HEK293 (cell line): ENCODE measurements around the gene TC2N.
A peak's percentile ranks its signal among the peaks of the same experiment; 100 is the strongest.

Source experiments
- CTCF ChIA-PET: fragments of 350-600 bp; formaldehyde crosslinking; extraction: SDS; loops from one replicate; lab custom pipeline; 2021; ENCODE audit warnings: antibody characterized with exemption; lab: Yijun Ruan, JAX
- POLR2A ChIA-PET: fragments of 300-600 bp; formaldehyde crosslinking; extraction: SDS; loops from one replicate; lab custom pipeline; 2020; ENCODE audit warnings: antibody characterized with exemption, inconsistent platforms; lab: Yijun Ruan, JAX
- H3K27ac ChIP-seq: fragments of 200-500 bp; sonication (Bioruptor generic); 2 replicates; pipeline ENCODE4 v1.5.1; 2014; ENCODE audit warnings: low read depth, low read length, control low read depth, inconsistent platforms; ENCODE audit errors: extremely low read depth
- H3K36me3 ChIP-seq, 2 experiments: fragments of 200-500 bp in 1 of 2; sonication (Bioruptor generic) in 1 of 2; 1 replicate in 1 of 2; 2 replicates in 1 of 2; pipeline ENCODE4 v1.5.1; 2014 to 2017; ENCODE audit warnings: inconsistent platforms in 2 of 2, low read length in 2 of 2; ENCODE audit not compliant: control insufficient read depth in 2 of 2, insufficient read depth in 1 of 2
- H3K4me1 ChIP-seq: fragments of 200-500 bp; sonication (Bioruptor generic); 2 replicates; pipeline ENCODE4 v1.5.1; 2014; ENCODE audit warnings: mild to moderate bottlenecking, low read length, inconsistent platforms; ENCODE audit not compliant: control insufficient read depth, insufficient read depth
- H3K4me3 ChIP-seq: 2 replicates; pipeline ENCODE4 v1.5.1; 2011; ENCODE audit warnings: low read depth, mild to moderate bottlenecking, control low read depth, low read length, moderate library complexity
- H3K9me3 ChIP-seq: fragments of 200-500 bp; sonication (Bioruptor generic); 2 replicates; pipeline ENCODE4 v1.5.1; 2014; ENCODE audit warnings: low read depth, low read length, inconsistent platforms; ENCODE audit not compliant: control insufficient read depth, insufficient read depth
- KLF8 ChIP-seq: fragments of 450-650 bp; formaldehyde crosslinking; IDR thresholded peaks from 2 replicates; pipeline ENCODE4 v1.5.1; 2016; ENCODE audit warnings: missing biosample characterization, missing genetic modification characterization
- MEIS1 ChIP-seq: sonication (generic); formaldehyde crosslinking; IDR thresholded peaks from 2 replicates; pipeline ENCODE4 v1.8.1; 2022; ENCODE audit warnings: missing genetic modification reagents, mild to moderate bottlenecking, borderline replicate concordance
- OSR2 ChIP-seq: fragments of 450-650 bp; formaldehyde crosslinking; IDR thresholded peaks from 2 replicates; pipeline ENCODE4 v1.5.1; 2016; ENCODE audit warnings: missing biosample characterization, missing genetic modification characterization
- SETDB1 ChIP-seq: IDR thresholded peaks from one replicate; pipeline ENCODE4 v1.6.1; 2017; ENCODE audit warnings: mild to moderate bottlenecking, low read length, moderate library complexity, mixed read lengths; ENCODE audit not compliant: insufficient read length
- SP2 ChIP-seq: fragments of 450-650 bp; formaldehyde crosslinking; IDR thresholded peaks from 2 replicates; pipeline ENCODE4 v1.5.1; 2016; ENCODE audit warnings: missing biosample characterization, missing genetic modification characterization
- ZBTB21 ChIP-seq: fragments of 450-650 bp; formaldehyde crosslinking; IDR thresholded peaks from 2 replicates; pipeline ENCODE4 v1.5.1; 2017; ENCODE audit warnings: missing biosample characterization, missing genetic modification characterization
- ZBTB26 ChIP-seq: fragments of 450-650 bp; formaldehyde crosslinking; optimal IDR thresholded peaks from 2 replicates; pipeline ENCODE3; 2016; ENCODE audit warnings: missing biosample characterization, mild to moderate bottlenecking, missing genetic modification characterization
- ZBTB6 ChIP-seq: fragments of 450-650 bp; formaldehyde crosslinking; IDR thresholded peaks from 2 replicates; pipeline ENCODE4 v1.5.1; 2017; ENCODE audit warnings: missing biosample characterization, missing genetic modification characterization
- ZFP69B ChIP-seq: fragments of 450-650 bp; formaldehyde crosslinking; IDR thresholded peaks from 2 replicates; pipeline ENCODE4 v1.5.1; 2016; ENCODE audit warnings: missing biosample characterization, missing genetic modification characterization
- ZIC2 ChIP-seq: fragments of 450-650 bp; formaldehyde crosslinking; IDR thresholded peaks from 2 replicates; pipeline ENCODE4 v1.5.1; 2016; ENCODE audit warnings: missing biosample characterization, missing genetic modification characterization
- ZNF132 ChIP-seq: fragments of 450-650 bp; formaldehyde crosslinking; IDR thresholded peaks from 2 replicates; pipeline ENCODE4 v1.5.1; 2017; ENCODE audit warnings: missing biosample characterization, missing genetic modification characterization, borderline replicate concordance
- ZNF16 ChIP-seq: fragments of 450-650 bp; formaldehyde crosslinking; IDR thresholded peaks from 2 replicates; pipeline ENCODE4 v1.5.1; 2016; ENCODE audit warnings: low read depth, missing biosample characterization, missing genetic modification characterization
- ZNF174 ChIP-seq: fragments of 450-650 bp; formaldehyde crosslinking; IDR thresholded peaks from 2 replicates; pipeline ENCODE4 v1.5.0; 2017; ENCODE audit warnings: missing biosample characterization, mild to moderate bottlenecking, missing genetic modification characterization
- ZNF202 ChIP-seq: fragments of 450-650 bp; formaldehyde crosslinking; IDR thresholded peaks from 2 replicates; pipeline ENCODE4 v1.5.1; 2016; ENCODE audit warnings: missing biosample characterization, missing genetic modification characterization, borderline replicate concordance
- ZNF214 ChIP-seq: fragments of 450-650 bp; formaldehyde crosslinking; IDR thresholded peaks from 2 replicates; pipeline ENCODE4 v1.5.1; 2017; ENCODE audit warnings: missing biosample characterization, mild to moderate bottlenecking, missing genetic modification characterization, borderline replicate concordance
- ZNF223 ChIP-seq: fragments of 450-650 bp; formaldehyde crosslinking; IDR thresholded peaks from 2 replicates; pipeline ENCODE4 v1.5.1; 2016; ENCODE audit warnings: missing biosample characterization, missing genetic modification characterization
- ZNF324 ChIP-seq: fragments of 450-650 bp; formaldehyde crosslinking; IDR thresholded peaks from 2 replicates; pipeline ENCODE4 v1.5.1; 2016; ENCODE audit warnings: missing biosample characterization, missing genetic modification characterization
- ZNF350 ChIP-seq: fragments of 450-650 bp; formaldehyde crosslinking; IDR thresholded peaks from 2 replicates; pipeline ENCODE4 v1.5.0; 2017; ENCODE audit warnings: missing biosample characterization, mild to moderate bottlenecking, missing genetic modification characterization
- ZNF514 ChIP-seq: fragments of 450-650 bp; formaldehyde crosslinking; IDR thresholded peaks from 2 replicates; pipeline ENCODE4 v1.5.1; 2016; ENCODE audit warnings: missing biosample characterization, missing genetic modification characterization
- ZNF571 ChIP-seq: fragments of 450-650 bp; formaldehyde crosslinking; IDR thresholded peaks from 2 replicates; pipeline ENCODE4 v1.5.0; 2017; ENCODE audit warnings: missing biosample characterization, missing genetic modification characterization
- ZNF629 ChIP-seq: fragments of 450-650 bp; formaldehyde crosslinking; IDR thresholded peaks from 2 replicates; pipeline ENCODE4 v1.5.1; 2017; ENCODE audit warnings: missing biosample characterization, missing genetic modification characterization
- ZNF654 ChIP-seq: fragments of 450-650 bp; formaldehyde crosslinking; IDR thresholded peaks from 2 replicates; pipeline ENCODE4 v1.5.1; 2016; ENCODE audit warnings: low read depth, missing biosample characterization, missing genetic modification characterization
- ZNF658 ChIP-seq: fragments of 450-650 bp; formaldehyde crosslinking; IDR thresholded peaks from 2 replicates; pipeline ENCODE4; 2016; ENCODE audit warnings: missing biosample characterization, missing genetic modification characterization
- ZNF777 ChIP-seq: fragments of 450-650 bp; formaldehyde crosslinking; IDR thresholded peaks from 2 replicates; pipeline ENCODE4 v1.5.1; 2017; ENCODE audit warnings: missing biosample characterization, missing genetic modification characterization, borderline replicate concordance
- ZNF792 ChIP-seq: fragments of 450-650 bp; formaldehyde crosslinking; IDR thresholded peaks from 2 replicates; pipeline ENCODE4 v1.5.1; 2016; ENCODE audit warnings: missing biosample characterization, missing genetic modification characterization
- TF ChIP-seq, protein P1 (sequence below): fragments of 450-650 bp; formaldehyde crosslinking; IDR thresholded peaks from 2 replicates; pipeline ENCODE4 v1.5.1; 2017; ENCODE audit warnings: missing biosample characterization, missing genetic modification characterization
- TF ChIP-seq, protein P2 (sequence below): fragments of 450-650 bp; formaldehyde crosslinking; IDR thresholded peaks from 2 replicates; pipeline ENCODE4 v1.5.1; 2016; ENCODE audit warnings: missing biosample characterization, missing genetic modification characterization, low read depth
- TF ChIP-seq, protein P3 (sequence below): fragments of 450-650 bp; formaldehyde crosslinking; IDR thresholded peaks from 2 replicates; pipeline ENCODE4 v1.5.1; 2016; ENCODE audit warnings: missing biosample characterization, missing genetic modification characterization

TC2N gene

GRCh38 chr14:91748049-91748448 lies 119.3 kb downstream of the TC2N start (continued):
- TF ChIP-seq ZBTB6 = no peak
- TF ChIP-seq ZNF214 = no peak
- no peak for TF ChIP-seq ZNF223 (tag by site-specific recombination)
- TF ChIP-seq, protein P1, sequence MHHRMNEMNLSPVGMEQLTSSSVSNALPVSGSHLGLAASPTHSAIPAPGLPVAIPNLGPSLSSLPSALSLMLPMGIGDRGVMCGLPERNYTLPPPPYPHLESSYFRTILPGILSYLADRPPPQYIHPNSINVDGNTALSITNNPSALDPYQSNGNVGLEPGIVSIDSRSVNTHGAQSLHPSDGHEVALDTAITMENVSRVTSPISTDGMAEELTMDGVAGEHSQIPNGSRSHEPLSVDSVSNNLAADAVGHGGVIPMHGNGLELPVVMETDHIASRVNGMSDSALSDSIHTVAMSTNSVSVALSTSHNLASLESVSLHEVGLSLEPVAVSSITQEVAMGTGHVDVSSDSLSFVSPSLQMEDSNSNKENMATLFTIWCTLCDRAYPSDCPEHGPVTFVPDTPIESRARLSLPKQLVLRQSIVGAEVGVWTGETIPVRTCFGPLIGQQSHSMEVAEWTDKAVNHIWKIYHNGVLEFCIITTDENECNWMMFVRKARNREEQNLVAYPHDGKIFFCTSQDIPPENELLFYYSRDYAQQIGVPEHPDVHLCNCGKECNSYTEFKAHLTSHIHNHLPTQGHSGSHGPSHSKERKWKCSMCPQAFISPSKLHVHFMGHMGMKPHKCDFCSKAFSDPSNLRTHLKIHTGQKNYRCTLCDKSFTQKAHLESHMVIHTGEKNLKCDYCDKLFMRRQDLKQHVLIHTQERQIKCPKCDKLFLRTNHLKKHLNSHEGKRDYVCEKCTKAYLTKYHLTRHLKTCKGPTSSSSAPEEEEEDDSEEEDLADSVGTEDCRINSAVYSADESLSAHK (tag by site-specific recombination) = no peak
- TF ChIP-seq MEIS1 = no peak
- no peak for TF ChIP-seq KLF8 (tag by site-specific recombination)
- TF ChIP-seq ZNF629 (tag by site-specific recombination) = no peak

GRCh38 chr14:91745344-91745743 lies 122.0 kb downstream of the TC2N start:
- Histone ChIP-seq H3K27ac (no peak overlapping the region), H3K4me3 (no peak overlapping the region), H3K4me1 (0 out of 2 replicates have a peak, but pooled peaks cover 4% of the 10 kb centered on the region), H3K36me3 (no peaks in the 10 kb centered on the region), H3K9me3 (no peaks in the 10 kb centered on the region)
- TF ChIP-seq ZIC2 (tag by site-specific recombination) (no peak), SETDB1 (no peak), ZNF202 (tag by site-specific recombination) (no peak), ZNF350 (tag by site-specific recombination) (no peak), ZNF777 (no peak)
- POLR2A ChIA-PET = no interaction called here
- CTCF ChIA-PET = interaction anchor here (0.5 kb wide), 1 partner anchor 376 kb away, joined by 3 read pairs; the partner anchor contains the start of genes CPSF2 and NDUFB1

GRCh38 chr14:91744068-91744480 lies 123.3 kb downstream of the TC2N start:
- no peaks in the 10 kb centered on the region for H3K9me3 ChIP-seq
- H3K27ac ChIP-seq = no peak overlapping the region
- ChIA-PET CTCF (interaction anchor here (0.7 kb wide), 1 partner anchor 719 kb away, joined by 3 read pairs; no protein-coding TSS in a partner anchor), POLR2A (no interaction called here)
- H3K4me3 ChIP-seq = no peak overlapping the region
- H3K36me3 ChIP-seq = no peaks in the 10 kb centered on the region
- 0 out of 2 replicates have a peak, but pooled peaks cover 4% of the 10 kb centered on the region for H3K4me1 ChIP-seq
- TF ChIP-seq ZBTB26 (tag by site-specific recombination) (no peak), ZNF16 (no peak), ZNF571 (tag by site-specific recombination) (no peak), ZNF658 (tag by site-specific recombination) (no peak), ZNF514 (no peak), ZNF324 (tag by site-specific recombination) (0 out of 2 replicates have a peak, but pooled peaks have one; percentile 41), ZNF654 (tag by site-specific recombination) (no peak), ZNF174 (tag by site-specific recombination) (no peak), ZFP69B (tag by site-specific recombination) (no peak), ZNF350 (tag by site-specific recombination) (no peak), ZNF132 (tag by site-specific recombination) (no peak), ZBTB21 (tag by site-specific recombination) (peak; percentile 83), ZNF792 (tag by site-specific recombination) (no peak), OSR2 (peak; percentile 85), SP2 (tag by site-specific recombination) (0 out of 2 replicates have a peak, but pooled peaks have one; percentile 18)
- TF ChIP-seq, protein P2, sequence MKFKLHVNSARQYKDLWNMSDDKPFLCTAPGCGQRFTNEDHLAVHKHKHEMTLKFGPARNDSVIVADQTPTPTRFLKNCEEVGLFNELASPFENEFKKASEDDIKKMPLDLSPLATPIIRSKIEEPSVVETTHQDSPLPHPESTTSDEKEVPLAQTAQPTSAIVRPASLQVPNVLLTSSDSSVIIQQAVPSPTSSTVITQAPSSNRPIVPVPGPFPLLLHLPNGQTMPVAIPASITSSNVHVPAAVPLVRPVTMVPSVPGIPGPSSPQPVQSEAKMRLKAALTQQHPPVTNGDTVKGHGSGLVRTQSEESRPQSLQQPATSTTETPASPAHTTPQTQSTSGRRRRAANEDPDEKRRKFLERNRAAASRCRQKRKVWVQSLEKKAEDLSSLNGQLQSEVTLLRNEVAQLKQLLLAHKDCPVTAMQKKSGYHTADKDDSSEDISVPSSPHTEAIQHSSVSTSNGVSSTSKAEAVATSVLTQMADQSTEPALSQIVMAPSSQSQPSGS = peak; percentile 20; the same call in 1 of the 2 replicates
- TF ChIP-seq, protein P3, sequence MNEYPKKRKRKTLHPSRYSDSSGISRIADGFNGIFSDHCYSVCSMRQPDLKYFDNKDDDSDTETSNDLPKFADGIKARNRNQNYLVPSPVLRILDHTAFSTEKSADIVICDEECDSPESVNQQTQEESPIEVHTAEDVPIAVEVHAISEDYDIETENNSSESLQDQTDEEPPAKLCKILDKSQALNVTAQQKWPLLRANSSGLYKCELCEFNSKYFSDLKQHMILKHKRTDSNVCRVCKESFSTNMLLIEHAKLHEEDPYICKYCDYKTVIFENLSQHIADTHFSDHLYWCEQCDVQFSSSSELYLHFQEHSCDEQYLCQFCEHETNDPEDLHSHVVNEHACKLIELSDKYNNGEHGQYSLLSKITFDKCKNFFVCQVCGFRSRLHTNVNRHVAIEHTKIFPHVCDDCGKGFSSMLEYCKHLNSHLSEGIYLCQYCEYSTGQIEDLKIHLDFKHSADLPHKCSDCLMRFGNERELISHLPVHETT (tag by site-specific recombination) = no peak
